AG04449 (cell line): ENCODE results near the gene HSPBP1.

ENCODE experiments used
- CTCF ChIA-PET: fragments of 350-600 bp; formaldehyde crosslinking; extraction: SDS; loops from one replicate; lab custom pipeline; 2021; ENCODE audit warnings: antibody characterized with exemption; lab: Yijun Ruan, JAX
- POLR2A ChIA-PET: fragments of 400-600, 350-600 bp; formaldehyde crosslinking; extraction: SDS; loops from one replicate; lab custom pipeline; 2020; ENCODE audit warnings: antibody characterized with exemption, inconsistent platforms; lab: Yijun Ruan, JAX
- DNase-seq: peaks from one replicate; pipeline ENCODE4 v3.0.0-alpha.2; 2010; ENCODE audit warnings: low read depth, low spot score
- H3K4me3 ChIP-seq: 2 replicates; pipeline ENCODE4 v1.5.1; 2011; ENCODE audit warnings: low read depth, mild to moderate bottlenecking, control low read depth, low read length
- CTCF ChIP-seq: IDR thresholded peaks from one replicate; pipeline ENCODE4 v1.5.1; 2011; ENCODE audit warnings: mild to moderate bottlenecking, moderate library complexity, low read length, control low read depth, inconsistent platforms; ENCODE audit not compliant: insufficient read depth; ENCODE audit errors: missing control alignments

The HSPBP1 gene

GRCh38 chr19:55289117-55289796 is 9.3 kb upstream of the HSPBP1 start:
- no peak for DNase-seq
- no peak for TF ChIP-seq CTCF
- ChIA-PET POLR2A (no interaction called here), CTCF (interaction anchor here (1.6 to 9.3 kb wide), 3 partner anchors 9 to 129 kb away, joined by 9 to 127 read pairs (median 11); no protein-coding TSS in a partner anchor)
- no peak overlapping the region for H3K4me3 ChIP-seq

GRCh38 chr19:55287361-55288079 is 7.6 kb upstream of the HSPBP1 start:
- POLR2A ChIA-PET: interaction anchor here (1.1 kb wide), 1 partner anchor 28 kb away, joined by 3 read pairs; the partner anchor contains the start of gene PPP6R1
- DNase-seq: no peak
- CTCF ChIA-PET: interaction anchor here (0.8 to 9.3 kb wide), 4 partner anchors 10 to 131 kb away, joined by 3 to 127 read pairs (median 10); no protein-coding TSS in a partner anchor
- TF ChIP-seq CTCF: no peak
- no peak overlapping the region for H3K4me3 ChIP-seq

- no peak for DNase-seq
- ChIA-PET POLR2A (no interaction called here), CTCF (interaction anchor here (0.9 to 1.3 kb wide), 3 partner anchors 17 to 133 kb away, joined by 3 to 5 read pairs (median 4); no protein-coding TSS in a partner anchor)
- H3K4me3 ChIP-seq: peak overlapping the region; percentile 63
- TF ChIP-seq CTCF: no peak
Observed at GRCh38 chr19:55285229-55285890, 5.5 kb upstream of the HSPBP1 start.

GRCh38 chr19:55284405-55285058 is 4.6 kb upstream of the HSPBP1 start:
- TF ChIP-seq CTCF: no peak
- peak overlapping the region; percentile 63 for H3K4me3 ChIP-seq
- POLR2A ChIA-PET: no interaction called here
- CTCF ChIA-PET: interaction anchor here (1.3 to 4.2 kb wide), 4 partner anchors 7 to 134 kb away, joined by 3 to 20 read pairs (median 4); partner anchors contain the start of gene DNAAF3
- no peak for DNase-seq

- ChIA-PET CTCF (interaction anchor here (1.4 to 4.2 kb wide), 4 partner anchors 8 to 184 kb away, joined by 3 to 20 read pairs (median 10); partner anchors contain the start of gene DNAAF3), POLR2A (interaction anchor here (1.2 kb wide), 1 partner anchor 124 kb away, joined by 4 read pairs; the partner anchor contains the start of gene UBE2S)
- peak within 1 kb of the TSS; percentile 63 for H3K4me3 ChIP-seq
- no peak for DNase-seq
- TF ChIP-seq CTCF: no peak
Observed at GRCh38 chr19:55283548-55284377, 3.9 kb upstream of the HSPBP1 start, which contains the start of gene BRSK1. BRSK1 (plus strand) TSS chr19:55283997; CDS start chr19:55284443, 446 bp downstream.
